ENCODE results near the gene TAF11L11.

DNA sequence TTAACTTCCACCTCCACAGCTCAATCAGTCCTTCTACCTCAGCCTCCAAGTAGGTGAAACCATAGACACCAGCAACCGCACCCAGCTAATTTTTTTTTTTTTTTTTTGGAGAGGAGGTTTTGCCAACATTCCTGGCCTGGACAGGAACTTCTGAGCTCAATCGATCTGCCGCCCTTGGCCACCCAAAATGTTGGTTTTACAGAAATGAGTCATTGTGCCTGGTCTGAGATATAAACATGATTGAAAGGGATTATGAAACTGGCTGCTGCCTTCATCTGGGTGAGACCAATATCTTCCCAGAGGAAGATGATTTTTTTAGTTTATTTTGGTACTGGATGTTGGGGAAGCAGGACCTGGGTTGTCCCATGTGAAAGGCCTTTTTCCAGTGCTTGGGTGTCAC, 15.4 kb downstream of the TAF11L11 start:
- no peak for TF ChIP-seq EZH2phosphoT487 (IDR thresholded peaks at IDR 0.05; ENCODE audit: insufficient read depth, low read depth)
- TF ChIP-seq EZH2 (IDR thresholded peaks at IDR 0.05; ENCODE audit: insufficient read depth, poor library complexity, severe bottlenecking) = no peak
